Vagina (tissue), 2 donors: ENCODE measurements around the gene RAB4A.

ENCODE experiments used
- CTCF ChIP-seq, 3 experiments: fragments of 450-650 bp in 2 of 3; fragments of 200-600 bp in 1 of 3; sonication (generic) in 1 of 3; IDR thresholded peaks; one replicate each; pipeline ENCODE4 v1.5.1; 2017 to 2019; ENCODE audit warnings: antibody characterized with exemption in 3 of 3, mild to moderate bottlenecking in 2 of 3, moderate library complexity in 2 of 3
- POLR2A ChIP-seq, 2 donors: fragments of 450-650 bp; IDR thresholded peaks; one replicate each; pipeline ENCODE4 v1.6.1; 2017; ENCODE audit warnings: antibody characterized with exemption in 2 of 2, mild to moderate bottlenecking in 2 of 2, moderate library complexity in 2 of 2
- POLR2AphosphoS5 ChIP-seq, 2 donors: sonication (generic); formaldehyde crosslinking; IDR thresholded peaks; one replicate each; pipeline ENCODE4 v1.9.0; 2017; ENCODE audit warnings: antibody characterized with exemption in 2 of 2, mild to moderate bottlenecking in 2 of 2, low read depth in 1 of 2; ENCODE audit not compliant: insufficient read depth in 1 of 2

GRCh38 chr1:229266274-229266673, 4.6 kb upstream of the RAB4A start:
- TF ChIP-seq CTCF (IDR thresholded peaks at IDR 0.05): no peak
- TF ChIP-seq POLR2A (IDR thresholded peaks at IDR 0.05): no peak
- TF ChIP-seq POLR2AphosphoS5 (IDR thresholded peaks at IDR 0.05; ENCODE audit: insufficient read depth in 1 of 2, low read depth in 1 of 2): no peak
